B cell (primary cell): Measurements from ENCODE around the gene FN3K.

Experiments
- CTCF ChIP-seq: fragments of 200-600 bp; IDR thresholded peaks from one replicate; pipeline ENCODE4 v1.8.0; 2022; ENCODE audit warnings: antibody characterized with exemption, mild to moderate bottlenecking
- EZH2 ChIP-seq: IDR thresholded peaks from 2 replicates; pipeline ENCODE4 v1.6.1; 2012; ENCODE audit warnings: borderline replicate concordance, low read depth, mild to moderate bottlenecking, moderate library complexity, low read length; ENCODE audit not compliant: insufficient read depth, poor library complexity, severe bottlenecking

GRCh38 chr17:82699551-82699950 is 35.9 kb upstream of the FN3K start:
- no peak for TF ChIP-seq CTCF
- TF ChIP-seq EZH2: no peak
